GM10266 (cell line): Measurements from ENCODE around the gene HOXA6.

Experiments used
- DNase-seq: peaks from one replicate; pipeline ENCODE4 v3.0.0; 2012; ENCODE audit errors: extremely low spot score
- CTCF ChIP-seq: IDR thresholded peaks from 2 replicates; pipeline ENCODE4 v1.5.1; 2012; ENCODE audit warnings: mild to moderate bottlenecking, low read depth; ENCODE audit not compliant: control insufficient read depth, insufficient read depth; ENCODE audit errors: missing control alignments

HOXA6 gene

GRCh38 chr7:27101171-27101956, 46.2 kb downstream of the HOXA6 start:
- TF ChIP-seq CTCF = no peak

GRCh38 chr7:27100694-27101170, 46.8 kb downstream of the HOXA6 start:
- TF ChIP-seq CTCF = no peak
- no peak for DNase-seq

More at GRCh38 chr7:27101171-27101956, 46.2 kb downstream of the HOXA6 start:
- DNase-seq = no peak

GRCh38 chr7:27099453-27100370, 47.9 kb downstream of the HOXA6 start:
- TF ChIP-seq CTCF = no peak
- DNase-seq = no peak

- DNase-seq = no peak
- no peak for TF ChIP-seq CTCF
Measured at GRCh38 chr7:27098578-27099451, 48.8 kb downstream of the HOXA6 start.

- no peak for DNase-seq
- TF ChIP-seq CTCF = no peak
Measured at GRCh38 chr7:27097686-27098577, 49.6 kb downstream of the HOXA6 start.
